ENCODE results near the gene TMEM63C.

TMEM63C gene

GRCh38 chr14:77284066-77284465 lies 102.5 kb downstream of the TMEM63C start:
- no peak for DNase-seq

DNA sequence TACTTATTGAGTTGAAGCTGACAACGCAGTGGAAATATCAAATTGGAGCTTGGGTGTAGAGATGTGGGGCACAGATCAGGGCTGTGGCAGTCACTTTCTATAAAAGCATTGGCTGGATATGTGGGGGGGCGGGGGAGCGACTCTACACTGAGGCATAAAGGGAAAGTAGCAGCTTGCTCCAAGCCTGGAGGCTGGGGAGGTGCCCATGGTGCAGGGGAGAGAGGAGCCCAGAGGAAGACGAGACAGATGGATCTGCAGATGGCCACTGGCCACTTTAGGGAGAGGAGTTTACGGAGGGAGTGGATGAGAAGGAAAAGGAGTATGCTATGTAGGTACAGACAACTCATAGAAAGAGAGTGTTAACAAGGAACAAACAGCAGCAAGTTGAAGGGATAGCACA lies 102.9 kb downstream of the TMEM63C start:
- no peak for DNase-seq

DNA sequence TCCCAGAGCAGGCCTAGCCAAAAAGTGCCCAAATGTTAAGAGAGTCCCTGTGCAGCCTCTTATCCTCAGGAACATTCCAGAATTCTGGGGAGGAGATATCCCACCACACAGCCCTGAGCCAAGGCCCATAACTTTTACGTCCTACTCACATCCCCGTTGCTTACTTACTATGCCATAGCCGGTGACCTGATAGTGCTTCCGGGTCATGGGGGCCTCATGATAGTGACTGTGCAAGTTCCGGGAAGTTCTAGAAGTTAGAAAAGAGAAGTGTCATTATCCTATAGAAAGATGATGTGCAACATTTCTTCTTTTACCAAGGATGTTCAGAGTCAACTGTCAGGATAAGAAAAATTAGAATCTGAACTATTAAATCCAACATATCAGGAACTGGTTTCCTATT lies 105.0 kb downstream of the TMEM63C start:
- no peak for DNase-seq

DNA sequence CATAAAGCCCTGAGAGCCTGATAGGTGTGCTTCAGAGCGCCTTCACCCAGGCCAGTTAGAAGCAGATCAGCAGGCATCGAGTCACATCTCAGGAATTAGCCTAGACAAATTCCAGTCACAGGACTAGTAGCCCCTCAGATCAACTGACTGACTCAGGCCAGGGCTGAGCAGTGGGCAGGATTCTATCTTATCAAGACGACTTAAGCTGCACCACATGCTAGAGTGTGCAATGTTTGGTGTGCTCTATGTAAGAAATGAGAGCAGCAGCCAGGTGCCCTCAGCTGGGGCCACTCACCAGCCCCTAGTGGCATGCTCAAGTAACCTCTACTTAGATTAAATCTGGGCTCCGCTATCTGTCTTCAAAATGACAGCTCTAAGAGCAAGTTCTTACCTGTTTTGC lies 109.1 kb downstream of the TMEM63C start:
- no peak for DNase-seq

- no peak for DNase-seq
Measured at GRCh38 chr14:77296155-77296554, 114.6 kb downstream of the TMEM63C start.

DNA sequence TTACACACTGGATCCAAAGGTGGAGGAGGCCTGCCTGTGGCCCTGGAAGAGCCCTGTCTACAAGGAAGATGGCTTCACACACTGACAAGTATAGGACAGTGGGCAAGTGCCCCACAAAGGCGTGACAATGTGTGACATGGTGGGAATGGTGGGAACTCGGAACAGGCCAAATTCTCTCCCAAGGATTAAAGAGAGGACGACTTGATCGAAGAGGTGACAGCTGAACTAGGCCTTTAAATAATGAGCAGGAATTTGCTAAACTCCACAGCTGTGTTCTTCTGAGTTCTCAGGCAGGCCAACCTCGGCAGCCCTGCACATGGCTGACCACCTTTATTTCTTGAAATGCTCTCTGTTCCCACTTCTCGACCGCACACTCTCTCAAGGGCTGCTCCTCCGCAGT lies 115.3 kb downstream of the TMEM63C start:
- DNase-seq = no peak

DNA sequence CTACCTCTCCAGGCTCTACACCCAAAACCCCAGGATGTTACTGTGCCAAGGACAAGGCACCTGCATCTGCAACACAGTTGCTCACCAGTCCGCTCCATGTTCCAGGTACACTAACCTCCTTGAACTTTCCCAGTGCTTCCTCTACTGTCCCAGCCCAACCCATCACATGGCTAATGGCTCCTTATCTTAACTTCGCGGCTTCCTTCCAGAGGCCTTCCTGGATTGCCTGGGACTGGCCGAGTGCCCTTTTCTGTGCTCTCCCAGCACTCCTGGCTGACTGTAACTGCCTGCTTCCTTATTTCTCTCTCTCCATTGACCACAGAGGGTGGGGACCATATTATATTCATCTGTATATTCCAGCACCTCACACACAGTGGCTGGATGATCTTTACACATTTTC lies 118.2 kb downstream of the TMEM63C start:
- no peak for DNase-seq

DNA sequence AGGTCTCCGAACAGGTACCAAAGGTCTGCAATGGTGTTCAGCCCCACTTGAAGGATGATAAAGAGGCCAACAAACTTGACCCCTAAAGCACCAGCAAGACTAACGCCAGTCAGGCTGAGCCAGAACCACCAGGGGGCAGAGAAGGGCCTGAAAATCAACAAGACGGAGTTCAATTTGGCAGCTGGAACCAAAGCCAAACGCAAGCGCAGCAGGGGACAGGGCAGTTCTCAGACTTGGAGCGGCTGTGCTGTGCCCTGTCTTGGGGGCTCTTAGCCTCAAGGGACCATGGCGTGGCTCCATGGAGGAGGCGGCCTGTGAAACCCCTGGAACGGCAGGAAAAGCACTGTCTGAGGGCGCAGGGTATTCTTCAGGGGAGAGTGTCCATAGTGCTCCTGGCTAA lies 119.5 kb downstream of the TMEM63C start:
- peak; percentile 38 for DNase-seq

- no peak for DNase-seq
Measured at GRCh38 chr14:77302926-77303325, 121.3 kb downstream of the TMEM63C start.

DNA sequence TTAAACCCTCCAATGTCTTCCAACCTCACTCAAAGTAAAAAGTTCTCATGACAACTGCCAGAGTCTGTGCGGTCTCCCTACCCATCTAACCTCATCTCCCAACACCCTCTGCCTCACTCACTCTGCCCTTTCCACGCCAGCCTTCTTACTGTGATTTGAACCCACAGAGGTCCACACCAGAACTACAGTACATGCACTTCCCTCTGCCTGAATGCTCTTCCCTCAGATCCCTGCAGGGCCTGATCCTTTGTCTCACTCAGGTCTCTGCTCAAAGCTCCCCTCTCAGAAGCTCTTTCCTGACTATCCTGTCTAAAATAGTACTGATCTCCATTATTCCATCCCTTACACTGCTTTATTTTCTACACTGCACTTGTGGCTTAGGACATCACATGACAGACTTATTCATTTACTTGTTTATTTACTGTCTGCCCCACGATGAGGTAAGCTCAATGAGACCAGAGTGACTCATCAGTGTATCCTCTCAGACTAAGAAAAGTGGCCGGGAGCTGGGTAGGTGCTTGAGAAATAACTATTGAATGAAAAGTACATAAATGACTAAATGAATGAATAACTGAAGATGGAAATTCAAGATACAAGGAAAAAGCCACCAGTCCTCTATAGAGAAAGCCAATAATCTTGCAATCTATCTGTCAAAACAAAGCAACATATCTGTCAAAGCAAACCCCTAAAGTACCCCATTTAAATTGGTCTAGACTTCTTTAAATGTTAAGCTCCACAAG lies 122.0 kb downstream of the TMEM63C start:
- no peak for DNase-seq

DNA sequence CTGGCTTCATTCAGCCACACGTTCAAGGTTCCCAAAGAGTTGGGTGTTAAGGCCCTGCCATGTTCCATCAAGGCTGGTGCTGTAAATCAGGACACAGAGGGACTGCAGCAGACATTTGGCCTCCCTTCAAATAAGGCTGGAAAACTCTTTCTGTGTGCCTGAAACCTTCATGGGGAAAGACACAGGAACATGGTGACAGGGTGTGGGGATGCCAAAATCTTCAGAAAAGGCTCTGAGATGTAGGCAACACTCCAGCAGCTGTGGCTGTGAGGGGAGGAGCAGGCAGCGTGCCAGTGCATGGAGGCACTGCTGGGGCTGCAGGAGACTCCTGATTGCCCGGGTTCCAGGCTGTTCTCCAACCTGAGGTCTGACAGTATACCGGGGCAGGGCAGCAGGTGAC lies 124.1 kb downstream of the TMEM63C start:
- no peak for DNase-seq

DNA sequence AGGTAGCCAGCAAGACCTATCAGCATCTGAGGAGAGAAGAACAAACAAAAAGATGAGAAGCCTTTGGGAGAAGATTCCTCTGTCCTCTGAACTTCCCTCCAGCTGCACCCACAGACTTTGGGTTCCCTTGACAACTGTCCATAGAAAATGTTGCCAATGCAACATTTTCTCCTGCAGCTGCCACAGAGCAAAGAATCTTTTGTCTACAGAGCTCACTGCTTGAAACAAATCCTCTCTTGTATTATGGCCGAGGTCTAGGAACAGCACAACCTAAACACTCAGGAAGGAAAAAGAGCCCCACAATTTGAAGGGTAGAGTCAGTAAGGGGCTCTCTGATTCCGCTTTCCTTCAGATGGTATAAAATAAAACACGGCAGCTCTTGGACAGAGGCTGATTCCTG lies 124.8 kb downstream of the TMEM63C start:
- no peak for DNase-seq

- no peak for DNase-seq
Measured at GRCh38 chr14:77306851-77307496, 125.4 kb downstream of the TMEM63C start.

All from GDM1 (cell line).